Kidney epithelial cell (primary cell): ENCODE results near the gene ROR2. TPM values are rescaled to one million over a fixed set of nuclear protein-coding genes. Genes with fewer than 3 reads are reported as not detected.

Experiments used
- DNase-seq: peaks from one replicate; pipeline ENCODE4 v3.0.0-alpha.2; 2010; ENCODE audit warnings: low read depth
- H3K27me3 ChIP-seq: 2 replicates; pipeline ENCODE4 v1.6.0; 2011; ENCODE audit warnings: low read length; ENCODE audit not compliant: control insufficient read depth, insufficient read depth
- H3K36me3 ChIP-seq: 2 replicates; pipeline ENCODE4 v1.5.1; 2011; ENCODE audit warnings: low read length; ENCODE audit not compliant: control insufficient read depth, insufficient read depth
- H3K4me3 ChIP-seq: 2 replicates; pipeline ENCODE4 v1.5.1; 2011; ENCODE audit warnings: low read depth, mild to moderate bottlenecking, control low read depth, low read length
- CTCF ChIP-seq: IDR thresholded peaks from 2 replicates; pipeline ENCODE4 v1.5.1; 2011; ENCODE audit warnings: mild to moderate bottlenecking, moderate library complexity, low read length, control low read depth, inconsistent platforms; ENCODE audit not compliant: insufficient read depth, poor library complexity, severe bottlenecking
- total RNA-seq: library from RNA; depleted of rRNA; stranded (reverse); fragments of >200 nt; gene quantifications from 2 replicates; pipeline ENCODE4 v1.2.3, GENCODE V29; 2015

The ROR2 gene
- total RNA-seq, 1 donor from 2014 or later, result 1.2 TPM

- DNase-seq, result no peak
- no peak for TF ChIP-seq CTCF
- Histone ChIP-seq H3K4me3 (no peak overlapping the region), H3K27me3 (no peaks in the 10 kb centered on the region), H3K36me3 (no peaks in the 10 kb centered on the region)
Measured at GRCh38 chr9:91761362-91761761, 188.7 kb downstream of the ROR2 start.

DNA sequence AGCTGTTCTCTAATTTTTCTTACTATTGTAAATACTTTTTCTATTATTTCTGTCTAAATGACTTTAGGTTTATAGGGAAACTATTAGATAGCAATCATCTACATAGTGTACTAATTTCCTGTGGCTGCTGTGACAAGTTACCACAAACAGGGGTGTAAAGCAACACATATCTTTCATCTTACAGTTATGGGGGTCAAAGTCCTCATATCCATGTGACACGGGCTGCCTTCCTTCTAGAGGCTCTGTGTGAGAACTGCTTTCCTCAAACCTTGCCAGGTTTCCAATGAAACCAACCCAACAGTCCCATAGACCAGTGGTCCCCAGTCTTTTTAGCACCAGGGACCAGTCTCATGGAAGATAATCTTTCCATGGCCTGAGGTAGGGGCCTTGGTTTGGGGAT lies 189.1 kb downstream of the ROR2 start:
- no peaks in the 10 kb centered on the region for H3K36me3 ChIP-seq
- H3K4me3 ChIP-seq, result no peak overlapping the region
- no peak for DNase-seq
- no peaks in the 10 kb centered on the region for H3K27me3 ChIP-seq
- TF ChIP-seq CTCF, result no peak

GRCh38 chr9:91758491-91758981 lies 191.5 kb downstream of the ROR2 start:
- DNase-seq, result no peak

DNA sequence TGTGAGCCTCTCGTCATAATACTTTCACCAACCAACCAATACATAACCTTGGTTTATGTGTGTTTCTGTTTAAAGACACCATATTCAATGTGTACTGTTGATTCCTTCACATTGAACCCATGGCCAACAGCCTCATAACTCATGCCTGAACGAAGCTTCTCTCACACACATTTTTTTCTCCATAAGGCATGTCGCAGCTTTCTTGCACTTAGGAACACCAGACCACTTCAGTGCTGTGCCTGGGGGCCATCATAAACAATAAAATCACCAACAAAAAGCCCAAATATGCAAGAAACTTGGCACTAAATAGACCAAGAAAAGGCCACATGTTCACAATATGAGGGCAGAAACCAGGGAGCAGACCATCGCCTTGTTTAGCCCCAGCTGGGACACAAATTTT lies 192.2 kb downstream of the ROR2 start:
- TF ChIP-seq CTCF, result no peak
- Histone ChIP-seq H3K4me3 (no peak overlapping the region), H3K36me3 (no peaks in the 10 kb centered on the region), H3K27me3 (no peaks in the 10 kb centered on the region)
- DNase-seq, result no peak

More at GRCh38 chr9:91758491-91758981, 191.5 kb downstream of the ROR2 start:
- Histone ChIP-seq H3K27me3 (no peaks in the 10 kb centered on the region), H3K4me3 (no peak overlapping the region), H3K36me3 (no peaks in the 10 kb centered on the region)
- peak; percentile 59 for TF ChIP-seq CTCF

GRCh38 chr9:91756510-91756780 lies 193.6 kb downstream of the ROR2 start:
- TF ChIP-seq CTCF, result no peak
- H3K27me3 ChIP-seq, result no peaks in the 10 kb centered on the region
- H3K4me3 ChIP-seq, result no peak overlapping the region
- no peaks in the 10 kb centered on the region for H3K36me3 ChIP-seq
- DNase-seq, result no peak

DNA sequence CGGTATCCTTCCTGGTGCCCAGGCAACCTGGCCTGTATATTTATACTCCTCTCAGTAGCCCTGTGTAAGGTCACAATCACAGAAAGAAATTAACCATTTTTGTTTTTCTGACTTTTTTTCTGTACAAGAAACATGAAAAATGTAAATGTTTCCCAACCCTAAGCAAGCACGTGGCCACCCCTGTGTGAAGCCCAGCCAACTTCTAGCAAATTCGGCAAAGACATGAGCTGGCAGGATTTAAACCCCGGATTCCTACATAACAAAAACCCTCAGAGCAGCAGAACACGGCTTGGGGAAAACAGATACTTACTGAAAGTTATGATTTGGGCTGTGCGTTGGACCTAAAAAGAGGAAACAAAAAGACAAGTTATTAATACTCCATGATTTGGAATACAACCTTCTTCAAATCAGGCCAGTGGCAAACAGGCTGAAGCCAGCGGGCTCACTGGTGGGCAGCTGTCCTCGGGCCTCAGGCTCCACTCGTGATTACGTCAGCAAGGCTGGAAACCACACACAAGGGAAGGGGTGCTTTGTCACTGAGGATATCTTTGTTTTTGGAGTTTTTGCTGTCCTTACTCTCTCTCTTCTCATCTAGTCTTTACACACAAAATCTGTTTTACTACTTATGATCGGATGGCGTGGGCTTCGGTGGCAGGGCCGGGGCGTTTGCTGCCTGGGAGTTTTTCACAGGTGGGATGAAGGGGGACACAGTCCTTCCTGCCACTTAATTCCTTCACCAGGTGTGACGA lies 194.1 kb downstream of the ROR2 start:
- Histone ChIP-seq H3K36me3 (no peaks in the 10 kb centered on the region), H3K4me3 (no peak overlapping the region), H3K27me3 (no peaks in the 10 kb centered on the region)
- TF ChIP-seq CTCF, result no peak
- DNase-seq, result no peak
